ENCODE measurements around the gene HMGN1. TPM values are rescaled to one million over a fixed set of nuclear protein-coding genes. Genes with fewer than 3 reads are reported as not detected.

The HMGN1 gene
- total RNA-seq, 1 donor from 2014 or later: 409 TPM

DNA sequence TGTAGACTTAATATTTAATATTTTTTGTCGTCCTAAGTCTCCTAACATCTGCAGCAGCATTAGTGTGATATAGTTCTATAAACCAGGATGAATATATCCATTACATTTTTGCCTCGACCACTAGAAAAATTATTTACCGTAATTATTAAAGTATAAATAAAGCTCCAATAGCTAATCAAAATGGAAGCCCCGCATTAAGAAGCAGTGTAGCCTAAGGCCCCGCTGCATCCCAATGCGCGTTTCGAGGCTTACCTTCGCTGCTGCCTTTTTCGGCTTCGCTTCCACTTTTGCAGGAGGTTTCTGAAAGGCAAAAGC, 891 bp downstream of the HMGN1 start:
- Mint-ChIP-seq H3K27me3 (ENCODE audit: unreplicated experiment) (peaks cover 14% of the 10 kb centered on the region), H3K4me1 (ENCODE audit: unreplicated experiment) (peaks cover 24% of the 10 kb centered on the region), H3K27ac (ENCODE audit: unreplicated experiment) (peak overlapping the region; percentile 94), H3K36me3 (ENCODE audit: low read depth, unreplicated experiment) (peaks cover 39% of the 10 kb centered on the region), H3K9me3 (ENCODE audit: unreplicated experiment) (no peaks in the 10 kb centered on the region), H3K4me3 (ENCODE audit: unreplicated experiment) (peak overlapping the region; percentile 97)
- no peak for DNase-seq (ENCODE audit: low spot score)
- no peak for TF ChIP-seq CTCF (IDR thresholded peaks at IDR 0.05; ENCODE audit: unreplicated experiment)

DNA sequence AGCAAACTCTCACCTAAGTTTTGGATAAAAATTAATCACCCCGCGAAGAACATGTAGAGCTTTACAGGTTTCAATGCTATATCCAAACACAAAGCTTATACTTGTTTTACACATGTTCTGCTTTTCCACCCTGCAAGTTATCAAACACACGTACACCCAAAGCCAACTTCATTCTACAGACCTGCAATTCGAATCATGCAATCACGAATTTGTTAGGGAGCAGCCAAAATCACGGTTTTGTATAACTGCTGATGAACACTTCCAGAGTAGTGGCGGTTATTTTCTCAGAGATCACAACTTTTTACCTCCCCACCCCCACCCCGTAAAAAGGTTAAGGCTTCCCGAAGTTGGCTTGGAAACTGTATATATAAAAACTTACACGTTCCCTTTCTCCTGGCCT, 1.4 kb downstream of the HMGN1 start:
- Mint-ChIP-seq H3K9me3 (ENCODE audit: unreplicated experiment) (no peaks in the 10 kb centered on the region), H3K27me3 (ENCODE audit: unreplicated experiment) (peaks cover 14% of the 10 kb centered on the region), H3K36me3 (ENCODE audit: low read depth, unreplicated experiment) (peaks cover 41% of the 10 kb centered on the region), H3K4me1 (ENCODE audit: unreplicated experiment) (peaks cover 24% of the 10 kb centered on the region), H3K27ac (ENCODE audit: unreplicated experiment) (peak overlapping the region; percentile 93), H3K4me3 (ENCODE audit: unreplicated experiment) (peak overlapping the region; percentile 97)
- no peak for TF ChIP-seq CTCF (IDR thresholded peaks at IDR 0.05; ENCODE audit: unreplicated experiment)
- no peak for DNase-seq (ENCODE audit: low spot score)

GRCh38 chr21:39346671-39347331, 2.1 kb downstream of the HMGN1 start:
- peaks cover 41% of the 10 kb centered on the region for H3K36me3 Mint-ChIP-seq (ENCODE audit: low read depth, unreplicated experiment)
- no peak for TF ChIP-seq CTCF (IDR thresholded peaks at IDR 0.05; ENCODE audit: unreplicated experiment)
- peaks cover 14% of the 10 kb centered on the region for H3K27me3 Mint-ChIP-seq (ENCODE audit: unreplicated experiment)
- peak overlapping the region; percentile 65 for H3K27ac Mint-ChIP-seq (ENCODE audit: unreplicated experiment)
- H3K4me1 Mint-ChIP-seq (ENCODE audit: unreplicated experiment): peaks cover 24% of the 10 kb centered on the region
- peak overlapping the region; percentile 97 for H3K4me3 Mint-ChIP-seq (ENCODE audit: unreplicated experiment)
- H3K9me3 Mint-ChIP-seq (ENCODE audit: unreplicated experiment): no peaks in the 10 kb centered on the region
- no peak for DNase-seq (ENCODE audit: low spot score)

DNA sequence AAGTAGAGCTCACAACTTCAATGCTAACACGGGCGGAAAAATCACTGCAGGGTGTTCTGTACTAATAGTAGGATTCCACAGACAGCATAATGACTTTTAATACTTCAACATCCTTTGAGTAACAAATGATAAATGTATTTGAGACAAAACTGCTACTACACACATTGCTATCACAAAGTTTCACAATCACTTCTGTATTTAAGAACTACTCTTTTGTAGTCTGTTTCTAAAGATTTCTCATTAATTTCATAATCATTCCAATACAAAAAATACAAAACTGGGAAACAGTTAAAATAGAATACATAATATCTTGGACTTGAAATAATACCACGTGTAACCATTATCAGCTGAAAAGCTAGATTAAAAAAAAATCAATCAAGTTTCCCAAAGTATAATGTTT, 2.7 kb downstream of the HMGN1 start:
- Mint-ChIP-seq H3K27ac (ENCODE audit: unreplicated experiment) (no peak overlapping the region), H3K4me3 (ENCODE audit: unreplicated experiment) (peak overlapping the region; percentile 97), H3K27me3 (ENCODE audit: unreplicated experiment) (peaks cover 14% of the 10 kb centered on the region), H3K36me3 (ENCODE audit: low read depth, unreplicated experiment) (peaks cover 41% of the 10 kb centered on the region), H3K9me3 (ENCODE audit: unreplicated experiment) (no peaks in the 10 kb centered on the region), H3K4me1 (ENCODE audit: unreplicated experiment) (peaks cover 24% of the 10 kb centered on the region)
- TF ChIP-seq CTCF (IDR thresholded peaks at IDR 0.05; ENCODE audit: unreplicated experiment): no peak
- DNase-seq (ENCODE audit: low spot score): no peak

DNA sequence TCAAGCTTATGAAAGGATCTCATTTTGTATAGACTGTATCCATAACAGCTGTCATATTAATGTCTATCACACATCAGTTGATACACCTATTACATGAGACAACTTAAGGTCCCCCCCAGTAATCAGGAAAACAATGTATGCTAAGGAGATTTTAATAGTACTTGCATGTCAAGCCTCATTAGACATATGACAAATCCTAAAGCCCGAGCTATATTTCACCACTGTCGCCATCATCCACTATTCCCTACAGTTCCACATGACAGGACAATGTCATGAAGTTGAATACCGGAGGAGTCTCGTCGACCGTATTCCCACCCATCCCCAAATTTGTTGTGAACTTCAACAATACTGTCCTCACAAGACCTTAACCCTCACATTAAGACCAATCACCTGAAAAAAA, 3.4 kb downstream of the HMGN1 start:
- H3K9me3 Mint-ChIP-seq (ENCODE audit: unreplicated experiment): no peaks in the 10 kb centered on the region
- peaks cover 44% of the 10 kb centered on the region for H3K36me3 Mint-ChIP-seq (ENCODE audit: low read depth, unreplicated experiment)
- no peak overlapping the region for H3K27ac Mint-ChIP-seq (ENCODE audit: unreplicated experiment)
- H3K27me3 Mint-ChIP-seq (ENCODE audit: unreplicated experiment): peaks cover 14% of the 10 kb centered on the region
- peak overlapping the region; percentile 53 for H3K4me3 Mint-ChIP-seq (ENCODE audit: unreplicated experiment)
- H3K4me1 Mint-ChIP-seq (ENCODE audit: unreplicated experiment): peaks cover 29% of the 10 kb centered on the region
- no peak for DNase-seq (ENCODE audit: low spot score)
- no peak for TF ChIP-seq CTCF (IDR thresholded peaks at IDR 0.05; ENCODE audit: unreplicated experiment)
